HG02642 (cell line): ENCODE data around the gene WDCP.
"Not testable (repeated sequence)": the region's sequence is repeated elsewhere in the genome, so short reads cannot be mapped to it uniquely, and the experiment has no call there.

Source experiments
- ATAC-seq: cut with Tn5 transposase; IDR thresholded peaks from one replicate; pipeline ENCODE4 v1.9.1; 2021; ENCODE audit warnings: mild to moderate bottlenecking; ENCODE audit not compliant: unreplicated experiment, poor library complexity

WDCP gene

GRCh38 chr2:24022975-24023575 lies 24.1 kb downstream of the WDCP start:
- ATAC-seq, result no peak

- ATAC-seq, result no peak
Measured at GRCh38 chr2:24022324-24022974, 24.7 kb downstream of the WDCP start.

- no peak for ATAC-seq
Measured at GRCh38 chr2:24021122-24021998, 25.8 kb downstream of the WDCP start.

GRCh38 chr2:24020244-24020643 lies 26.9 kb downstream of the WDCP start:
- ATAC-seq, result no peak

- no peak for ATAC-seq
Measured at GRCh38 chr2:24019729-24020128, 27.5 kb downstream of the WDCP start.

GRCh38 chr2:24018241-24018640 lies 28.9 kb downstream of the WDCP start:
- no peak for ATAC-seq

- ATAC-seq, result no peak
Measured at GRCh38 chr2:24017711-24018110, 29.5 kb downstream of the WDCP start.

- ATAC-seq, result no peak
Measured at GRCh38 chr2:24016853-24017703, 30.1 kb downstream of the WDCP start.

GRCh38 chr2:24016376-24016761 lies 30.8 kb downstream of the WDCP start:
- no peak for ATAC-seq

- ATAC-seq, result no peak
Measured at GRCh38 chr2:24015562-24016375, 31.4 kb downstream of the WDCP start.

- not testable (repeated sequence) for ATAC-seq
Measured at GRCh38 chr2:24014902-24015301, 32.3 kb downstream of the WDCP start.

GRCh38 chr2:24012521-24013188 lies 34.5 kb downstream of the WDCP start:
- no peak for ATAC-seq

- ATAC-seq, result no peak
Measured at GRCh38 chr2:24011250-24012104, 35.7 kb downstream of the WDCP start.

- ATAC-seq, result no peak
Measured at GRCh38 chr2:24010477-24011249, 36.5 kb downstream of the WDCP start.

- no peak for ATAC-seq
Measured at GRCh38 chr2:24009680-24010476, 37.3 kb downstream of the WDCP start, which contains the start of gene MFSD2B. TSS of gene MFSD2B (plus strand) at chr2:24010085. CDS start at chr2:24010097, 12 bp downstream.

GRCh38 chr2:24009367-24009679 lies 37.9 kb downstream of the WDCP start:
- ATAC-seq, result no peak
